Gastrocnemius medialis (tissue), 4 donors: Measurements from ENCODE around the gene ZNF500. TPM values are rescaled to one million over a fixed set of nuclear protein-coding genes. Genes with fewer than 3 reads are reported as not detected.

Experiments used
- ATAC-seq, 2 donors: fragments of 150-250 bp; one replicate each; pipeline ENCODE4 v1.9.1; 2016
- DNase-seq, 2 donors: peaks; one replicate each; pipeline ENCODE4 v3.0.0-alpha.2; 2019
- H3K27ac ChIP-seq, 4 donors: fragments of 200-600 bp; sonication (generic); 1 replicate in 1 of 4; 2 replicates in 3 of 4; pipeline ENCODE4 v1.5.1; 2016 to 2018; ENCODE audit warnings: mild to moderate bottlenecking in 2 of 4, moderate library complexity in 1 of 4
- H3K27me3 ChIP-seq, 3 donors: fragments of 200-600 bp; sonication (generic) in 2 of 3; 1 replicate in 1 of 3; 2 replicates in 2 of 3; pipeline versions ENCODE4 v1.5.1 to v1.6.0; 2016 to 2019; ENCODE audit warnings: mild to moderate bottlenecking in 1 of 3, moderate library complexity in 1 of 3
- H3K36me3 ChIP-seq, 2 donors: fragments of 200-600 bp; sonication (generic) in 1 of 2; one replicate each; pipeline ENCODE4 v1.5.1; 2017 to 2018
- H3K4me1 ChIP-seq, 2 donors: fragments of 200-600 bp; sonication (generic) in 1 of 2; one replicate each; pipeline ENCODE4 v1.5.1; 2016 to 2017; ENCODE audit warnings: mild to moderate bottlenecking in 2 of 2
- H3K4me3 ChIP-seq, 4 donors: fragments of 200-600 bp; sonication (generic) in 3 of 4; 1 replicate in 1 of 4; 2 replicates in 3 of 4; pipeline ENCODE4 v1.5.1; 2016 to 2019; ENCODE audit warnings: mild to moderate bottlenecking in 2 of 4
- H3K9me3 ChIP-seq, 3 donors: fragments of 200-600 bp; sonication (generic) in 2 of 3; 1 replicate in 1 of 3; 2 replicates in 2 of 3; pipeline ENCODE4 v1.5.1; 2016 to 2019
- CTCF ChIP-seq, 5 experiments: fragments of 450-650 bp in 3 of 5; fragments of 200-600 bp in 2 of 5; sonication (generic) in 2 of 5; IDR thresholded peaks in 4 of 5; conservative IDR thresholded peaks in 1 of 5; 1 replicate in 4 of 5; 2 replicates in 1 of 5; pipeline ENCODE4 v1.5.1; 2016 to 2019; ENCODE audit warnings: antibody characterized with exemption in 5 of 5, mild to moderate bottlenecking in 3 of 5, moderate library complexity in 3 of 5
- POLR2A ChIP-seq, 2 donors: fragments of 450-650 bp; IDR thresholded peaks; one replicate each; pipeline ENCODE4 v1.6.1; 2017; ENCODE audit warnings: antibody characterized with exemption in 2 of 2, mild to moderate bottlenecking in 2 of 2, moderate library complexity in 2 of 2
- in situ Hi-C, 4 donors: fragments of 200-750 bp; cut with MboI; loops; one replicate each; pipeline versions ENCODE4 v1.15.0 to v1.8.0; 2017; ENCODE audit warnings: low sequenced_read_pairs in 4 of 4
- intact Hi-C: fragments of 100-400 bp; cut with DNase I; formaldehyde crosslinking; loops from one replicate; pipeline ENCODE4 v1.15.1; 2023; ENCODE audit warnings: low total_unique reads
- total RNA-seq, 4 donors: library from RNA; depleted of rRNA; stranded (reverse); fragments of >200 nt; gene quantifications; one replicate each; pipeline versions ENCODE4 v1.1.0 to v1.2.3, GENCODE V29; 2016

The ZNF500 gene
- total RNA-seq, 4 donors from 2014 or later: 6.3 to 7.3 (median 6.9) TPM

GRCh38 chr16:4703906-4704305, 63.1 kb downstream of the ZNF500 start:
- ATAC-seq (no peak), DNase-seq (no peak)
- in situ Hi-C loops (no loop called here), intact Hi-C loops (no loop called here)
- TF ChIP-seq POLR2A (IDR thresholded peaks at IDR 0.05): no peak
- no peak for TF ChIP-seq CTCF (IDR thresholded peaks at IDR 0.05 in 4 of 5, conservative IDR thresholded peaks at IDR 0.05 in 1 of 5)
- Histone ChIP-seq H3K27me3 (no peaks in the 10 kb centered on the region), H3K27ac (no peak overlapping the region), H3K36me3 (peaks cover 0 to 49% of the 10 kb centered on the region in 2 donors), H3K4me3 (no peak overlapping the region), H3K4me1 (no peaks in the 10 kb centered on the region), H3K9me3 (no peaks in the 10 kb centered on the region)

GRCh38 chr16:4702466-4702808, 64.5 kb downstream of the ZNF500 start:
- H3K9me3 ChIP-seq: no peaks in the 10 kb centered on the region
- no peak for ATAC-seq
- intact Hi-C loops (no loop called here), in situ Hi-C loops (no loop called here)
- DNase-seq: no peak
- H3K4me3 ChIP-seq: no peak overlapping the region
- no peaks in the 10 kb centered on the region for H3K4me1 ChIP-seq
- H3K36me3 ChIP-seq: peaks cover 0 to 64% of the 10 kb centered on the region in 2 donors
- H3K27ac ChIP-seq: no peak overlapping the region
- H3K27me3 ChIP-seq: no peaks in the 10 kb centered on the region
- TF ChIP-seq CTCF (IDR thresholded peaks at IDR 0.05 in 4 of 5, conservative IDR thresholded peaks at IDR 0.05 in 1 of 5): no peak
- TF ChIP-seq POLR2A (IDR thresholded peaks at IDR 0.05): no peak

- in situ Hi-C loops: no loop called here
- peaks cover 0 to 65% of the 10 kb centered on the region in 2 donors for H3K36me3 ChIP-seq
- no peak overlapping the region for H3K4me3 ChIP-seq
- H3K4me1 ChIP-seq: no peaks in the 10 kb centered on the region
- H3K27me3 ChIP-seq: no peaks in the 10 kb centered on the region
- DNase-seq (no peak), ATAC-seq (no peak)
- no peak overlapping the region for H3K27ac ChIP-seq
- TF ChIP-seq CTCF (IDR thresholded peaks at IDR 0.05 in 4 of 5, conservative IDR thresholded peaks at IDR 0.05 in 1 of 5): no peak
- TF ChIP-seq POLR2A (IDR thresholded peaks at IDR 0.05): no peak
- intact Hi-C loops: no loop called here
- no peaks in the 10 kb centered on the region for H3K9me3 ChIP-seq
These were observed 65.0 kb downstream of the ZNF500 start for GRCh38 chr16:4701791-4702465.

- Histone ChIP-seq H3K27ac (no peak overlapping the region), H3K9me3 (no peaks in the 10 kb centered on the region), H3K27me3 (no peaks in the 10 kb centered on the region), H3K4me1 (no peaks in the 10 kb centered on the region), H3K36me3 (peaks cover 0 to 59% of the 10 kb centered on the region in 2 donors), H3K4me3 (no peak overlapping the region)
- intact Hi-C loops: no loop called here
- in situ Hi-C loops: no loop called here
- DNase-seq: no peak
- TF ChIP-seq CTCF (IDR thresholded peaks at IDR 0.05 in 4 of 5, conservative IDR thresholded peaks at IDR 0.05 in 1 of 5): no peak
- TF ChIP-seq POLR2A (IDR thresholded peaks at IDR 0.05): no peak
- ATAC-seq: no peak
These were observed 65.8 kb downstream of the ZNF500 start for GRCh38 chr16:4700997-4701743.
